HepG2 (cell line): ENCODE data around the gene TXNIP.

Source experiments
- CTCF ChIP-seq: sonication (generic); formaldehyde crosslinking; IDR thresholded peaks from 2 replicates; pipeline ENCODE4 v1.5.0; 2020; ENCODE audit warnings: mild to moderate bottlenecking, missing genetic modification reagents, moderate library complexity
- EP300 ChIP-seq, 3 experiments: sonication (generic) in 1 of 3; formaldehyde crosslinking in 1 of 3; IDR thresholded peaks; 2 replicates each; pipeline versions ENCODE4 v1.5.1 to v1.6.1; 2011 to 2020; ENCODE audit warnings: low read depth in 2 of 3, low read length in 2 of 3, borderline replicate concordance in 1 of 3, improper control_type of control experiment in 1 of 3, mild to moderate bottlenecking in 1 of 3, missing genetic modification reagents in 1 of 3, moderate library complexity in 1 of 3
- MAFF ChIP-seq: IDR thresholded peaks from 2 replicates; pipeline ENCODE4 v1.6.1; 2011; ENCODE audit warnings: low read depth, low read length, improper control_type of control experiment
- MED8 ChIP-seq: sonication (generic); formaldehyde crosslinking; IDR thresholded peaks from 2 replicates; pipeline ENCODE4 v1.8.1; 2023; ENCODE audit warnings: mild to moderate bottlenecking, missing genetic modification reagents; ENCODE audit not compliant: insufficient replicate concordance
- TAF1 ChIP-seq: sonication (generic); formaldehyde crosslinking; IDR thresholded peaks from 2 replicates; pipeline ENCODE4 v1.4.0; 2020; ENCODE audit warnings: missing genetic modification reagents
- ZBTB26 ChIP-seq: IDR thresholded peaks from 2 replicates; pipeline ENCODE4 v1.6.1; 2016; ENCODE audit warnings: missing compliant biosample characterization, missing genetic modification reagents, borderline replicate concordance
- ZNF17 ChIP-seq: sonication (generic); formaldehyde crosslinking; IDR thresholded peaks from 2 replicates; pipeline ENCODE4 v1.5.0; 2020; ENCODE audit warnings: mild to moderate bottlenecking, missing genetic modification reagents
- ZNF431 ChIP-seq: sonication (generic); formaldehyde crosslinking; IDR thresholded peaks from 2 replicates; pipeline ENCODE4 v1.9.0; 2022; ENCODE audit warnings: missing genetic modification reagents, low read depth, mild to moderate bottlenecking, borderline replicate concordance

- no peak for TF ChIP-seq CTCF (CRISPR knock-in tag)
- TF ChIP-seq MED8 (CRISPR knock-in tag), result no peak
- TF ChIP-seq MAFF, result no peak
- no peak for TF ChIP-seq EP300 (IDR thresholded peaks at IDR 0.05; ENCODE audit: low read depth in 2 of 2, low read length in 2 of 2)
- TF ChIP-seq EP300 (CRISPR knock-in tag; IDR thresholded peaks at IDR 0.05; ENCODE audit: borderline replicate concordance), result no peak
- no peak for TF ChIP-seq ZNF431 (CRISPR knock-in tag)
- TF ChIP-seq ZBTB26, result no peak
- TF ChIP-seq TAF1 (CRISPR knock-in tag), result no peak
- TF ChIP-seq ZNF17 (CRISPR knock-in tag), result no peak
Observed at GRCh38 chr1:145951526-145951925, 44.9 kb downstream of the TXNIP start.
